ENCODE results near the gene TEX48.

DNA sequence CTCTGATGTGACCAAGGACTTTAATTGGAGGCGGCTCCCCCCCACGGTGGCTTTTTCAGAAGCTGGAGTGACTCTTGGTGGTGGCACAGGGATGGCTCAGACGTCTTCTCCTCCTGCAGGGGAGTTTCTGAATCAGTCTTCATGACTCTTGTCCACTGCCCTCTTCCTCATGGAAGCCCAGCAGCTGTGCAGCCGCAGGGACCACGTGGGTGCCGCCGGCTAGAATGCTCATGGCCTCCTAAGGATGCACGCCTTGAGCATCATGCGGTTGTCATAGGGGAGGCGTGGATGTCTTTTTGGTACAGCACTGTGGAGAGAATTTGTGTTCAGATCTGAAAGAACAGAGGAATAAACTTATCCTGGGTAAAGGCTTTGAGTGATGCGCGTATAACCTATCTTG, 25.7 kb downstream of the TEX48 start:
- TF ChIP-seq EZH2phosphoT487 (conservative IDR thresholded peaks at IDR 0.05; ENCODE audit: low read length), result no peak
- TF ChIP-seq, protein P1, sequence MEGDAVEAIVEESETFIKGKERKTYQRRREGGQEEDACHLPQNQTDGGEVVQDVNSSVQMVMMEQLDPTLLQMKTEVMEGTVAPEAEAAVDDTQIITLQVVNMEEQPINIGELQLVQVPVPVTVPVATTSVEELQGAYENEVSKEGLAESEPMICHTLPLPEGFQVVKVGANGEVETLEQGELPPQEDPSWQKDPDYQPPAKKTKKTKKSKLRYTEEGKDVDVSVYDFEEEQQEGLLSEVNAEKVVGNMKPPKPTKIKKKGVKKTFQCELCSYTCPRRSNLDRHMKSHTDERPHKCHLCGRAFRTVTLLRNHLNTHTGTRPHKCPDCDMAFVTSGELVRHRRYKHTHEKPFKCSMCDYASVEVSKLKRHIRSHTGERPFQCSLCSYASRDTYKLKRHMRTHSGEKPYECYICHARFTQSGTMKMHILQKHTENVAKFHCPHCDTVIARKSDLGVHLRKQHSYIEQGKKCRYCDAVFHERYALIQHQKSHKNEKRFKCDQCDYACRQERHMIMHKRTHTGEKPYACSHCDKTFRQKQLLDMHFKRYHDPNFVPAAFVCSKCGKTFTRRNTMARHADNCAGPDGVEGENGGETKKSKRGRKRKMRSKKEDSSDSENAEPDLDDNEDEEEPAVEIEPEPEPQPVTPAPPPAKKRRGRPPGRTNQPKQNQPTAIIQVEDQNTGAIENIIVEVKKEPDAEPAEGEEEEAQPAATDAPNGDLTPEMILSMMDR (IDR thresholded peaks at IDR 0.05; ENCODE audit: insufficient read depth, low read length, poor library complexity, severe bottlenecking), result no peak

All from SU-DHL-6 (cell line).